Body of pancreas (tissue), 4 donors: ENCODE data around the gene F8.

Experiments
- POLR2A ChIP-seq, 3 donors: fragments of 450-650 bp; IDR thresholded peaks; one replicate each; pipeline ENCODE4 v1.6.1; 2016; ENCODE audit warnings: antibody characterized with exemption in 3 of 3, mild to moderate bottlenecking in 2 of 3
- TF ChIP-seq, protein P1 (sequence below), 7 experiments: fragments of 450-650 bp in 4 of 7; fragments of 200-600 bp in 3 of 7; sonication (generic) in 3 of 7; IDR thresholded peaks; one replicate each; pipeline ENCODE4 v1.5.1; 2016 to 2019; ENCODE audit warnings: antibody characterized with exemption in 7 of 7

DNA sequence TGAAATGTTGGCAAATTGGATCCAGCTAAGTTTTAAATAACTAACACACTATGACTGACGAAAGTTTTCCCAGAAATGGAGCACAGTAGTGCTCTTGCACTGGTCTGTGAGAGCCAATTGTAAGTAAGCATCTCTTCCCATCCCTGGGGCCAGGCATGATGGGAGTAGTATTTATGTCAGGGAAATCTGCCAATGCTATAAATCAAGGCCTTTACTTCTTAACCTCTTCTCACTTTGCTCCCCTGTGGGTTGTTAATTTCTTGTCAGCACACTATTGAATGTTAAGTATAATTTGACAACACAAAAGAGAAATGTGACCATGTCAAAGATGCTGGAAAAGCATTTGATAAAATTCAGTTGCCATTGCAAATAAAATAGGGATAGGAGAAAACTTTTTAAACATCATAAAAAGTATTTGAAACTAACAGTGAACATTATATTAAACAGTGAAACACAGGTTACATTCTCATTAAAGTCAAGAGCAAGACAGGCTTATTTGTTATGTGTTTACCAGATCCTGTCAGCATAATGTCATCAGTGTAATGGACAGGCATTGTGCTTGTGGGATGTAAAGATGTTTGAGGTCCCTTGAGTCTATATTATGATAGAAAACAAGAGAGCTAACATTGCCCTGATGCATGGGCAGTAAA, 131.4 kb downstream of the F8 start:
- TF ChIP-seq, protein P1, sequence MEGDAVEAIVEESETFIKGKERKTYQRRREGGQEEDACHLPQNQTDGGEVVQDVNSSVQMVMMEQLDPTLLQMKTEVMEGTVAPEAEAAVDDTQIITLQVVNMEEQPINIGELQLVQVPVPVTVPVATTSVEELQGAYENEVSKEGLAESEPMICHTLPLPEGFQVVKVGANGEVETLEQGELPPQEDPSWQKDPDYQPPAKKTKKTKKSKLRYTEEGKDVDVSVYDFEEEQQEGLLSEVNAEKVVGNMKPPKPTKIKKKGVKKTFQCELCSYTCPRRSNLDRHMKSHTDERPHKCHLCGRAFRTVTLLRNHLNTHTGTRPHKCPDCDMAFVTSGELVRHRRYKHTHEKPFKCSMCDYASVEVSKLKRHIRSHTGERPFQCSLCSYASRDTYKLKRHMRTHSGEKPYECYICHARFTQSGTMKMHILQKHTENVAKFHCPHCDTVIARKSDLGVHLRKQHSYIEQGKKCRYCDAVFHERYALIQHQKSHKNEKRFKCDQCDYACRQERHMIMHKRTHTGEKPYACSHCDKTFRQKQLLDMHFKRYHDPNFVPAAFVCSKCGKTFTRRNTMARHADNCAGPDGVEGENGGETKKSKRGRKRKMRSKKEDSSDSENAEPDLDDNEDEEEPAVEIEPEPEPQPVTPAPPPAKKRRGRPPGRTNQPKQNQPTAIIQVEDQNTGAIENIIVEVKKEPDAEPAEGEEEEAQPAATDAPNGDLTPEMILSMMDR (IDR thresholded peaks at IDR 0.05), result no peak
- no peak for TF ChIP-seq POLR2A (IDR thresholded peaks at IDR 0.05)
